ACHN (cell line): ENCODE measurements around the gene COL23A1.
"Not testable (repeated sequence)": the region's sequence is repeated elsewhere in the genome, so short reads cannot be mapped to it uniquely, and the experiment has no call there.

Experiments
- DNase-seq: peaks from one replicate; pipeline ENCODE4 v3.0.0-alpha.2; 2015
- in situ Hi-C: cut with HindIII; loops from 2 replicates; pipeline ENCODE4 v1.10.0; 2017; ENCODE audit warnings: low sequenced_read_pairs, low pct_ligation_motif_present, low pct_unique_long_range_greater_than_20kb

Gene COL23A1

DNA sequence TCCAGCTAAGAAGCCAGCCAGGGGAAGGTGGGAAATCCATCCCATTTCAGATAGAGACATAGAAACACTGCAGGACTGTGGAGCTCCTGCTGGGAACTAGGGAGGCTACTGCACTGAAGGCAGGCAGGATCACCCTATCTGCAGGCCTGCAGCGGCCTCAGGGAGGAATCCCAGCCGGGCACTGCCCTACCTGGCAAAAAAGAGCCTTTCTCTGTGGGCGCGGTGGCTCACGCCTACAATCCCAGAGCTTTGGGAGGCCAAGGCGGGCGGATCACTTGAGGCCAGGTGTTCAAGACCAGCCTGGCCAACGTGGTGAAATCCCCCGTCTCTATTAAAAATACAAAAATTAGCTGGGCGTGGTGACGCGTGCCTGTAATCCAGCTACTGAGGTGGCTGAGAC is 286.2 kb downstream of the COL23A1 start:
- in situ Hi-C loops = no loop called here
- no peak for DNase-seq

DNA sequence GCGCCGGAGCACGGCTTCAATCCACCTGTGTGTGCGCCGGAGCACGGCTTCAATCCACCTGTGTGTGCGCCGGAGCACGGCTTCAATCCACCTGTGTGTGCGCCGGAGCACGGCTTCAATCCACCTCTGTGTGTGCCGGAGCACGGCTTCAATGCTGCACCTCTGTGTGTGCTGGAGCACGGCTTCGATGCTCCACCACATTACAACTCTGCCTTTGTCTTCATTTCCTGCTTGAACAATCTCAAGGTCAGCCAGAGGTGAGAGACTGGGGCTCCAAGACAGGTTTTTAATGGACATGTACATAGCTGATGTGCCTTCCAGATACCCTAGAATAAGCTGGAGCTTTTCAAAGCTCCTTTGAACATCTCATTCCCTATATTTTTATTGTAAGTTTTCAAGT is 287.9 kb downstream of the COL23A1 start:
- in situ Hi-C loops = not testable (repeated sequence)

DNA sequence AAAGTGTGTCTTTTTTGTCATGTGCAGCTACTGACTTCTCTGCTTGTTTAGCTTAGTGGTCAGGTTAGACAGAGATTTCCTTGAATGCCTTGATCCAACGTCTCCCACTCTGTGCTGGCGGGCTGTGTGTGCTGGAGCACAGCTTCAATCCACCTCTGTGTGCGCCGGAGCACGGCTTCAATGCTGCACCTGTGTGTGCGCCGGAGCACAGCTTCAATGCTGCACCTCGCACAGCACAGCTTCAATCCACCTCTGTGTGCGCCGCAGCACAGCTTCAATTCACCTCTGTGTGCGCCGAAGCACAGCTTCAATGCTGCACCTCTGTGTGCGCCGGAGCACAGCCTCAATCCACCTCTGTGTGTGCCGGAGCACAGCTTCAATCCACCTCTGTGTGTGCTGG is 288.6 kb downstream of the COL23A1 start:
- in situ Hi-C loops = no loop called here
- DNase-seq = no peak

More for the DNA sequence above, 287.9 kb downstream of the COL23A1 start:
- DNase-seq = not testable (repeated sequence)

DNA sequence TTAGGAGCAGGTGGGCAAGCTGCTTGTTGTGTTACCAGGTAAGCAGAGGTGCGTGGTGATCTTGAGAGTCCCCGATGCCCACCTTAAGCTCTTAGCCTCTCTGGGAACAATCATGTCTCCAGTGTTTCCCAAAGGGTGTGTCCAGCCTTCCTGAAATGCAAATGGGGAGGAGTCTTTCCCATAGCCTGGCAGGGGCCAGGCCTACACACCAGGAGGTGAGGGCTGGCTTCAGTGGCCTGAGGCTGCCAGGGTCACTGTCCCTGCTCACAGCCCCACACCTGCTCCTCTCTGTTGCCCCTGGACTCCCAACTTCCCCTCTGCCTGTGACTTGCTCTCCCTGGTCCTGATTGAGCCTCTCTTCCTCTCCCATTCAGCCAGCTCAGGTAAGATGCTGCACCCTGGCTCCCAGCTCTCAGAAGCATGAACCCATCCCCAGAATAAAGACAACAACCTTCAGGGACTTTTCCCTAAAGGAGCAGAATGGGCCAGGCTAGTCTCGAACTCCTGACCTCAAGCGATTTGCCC is 291.8 kb downstream of the COL23A1 start:
- in situ Hi-C loops = no loop called here
- no peak for DNase-seq

DNA sequence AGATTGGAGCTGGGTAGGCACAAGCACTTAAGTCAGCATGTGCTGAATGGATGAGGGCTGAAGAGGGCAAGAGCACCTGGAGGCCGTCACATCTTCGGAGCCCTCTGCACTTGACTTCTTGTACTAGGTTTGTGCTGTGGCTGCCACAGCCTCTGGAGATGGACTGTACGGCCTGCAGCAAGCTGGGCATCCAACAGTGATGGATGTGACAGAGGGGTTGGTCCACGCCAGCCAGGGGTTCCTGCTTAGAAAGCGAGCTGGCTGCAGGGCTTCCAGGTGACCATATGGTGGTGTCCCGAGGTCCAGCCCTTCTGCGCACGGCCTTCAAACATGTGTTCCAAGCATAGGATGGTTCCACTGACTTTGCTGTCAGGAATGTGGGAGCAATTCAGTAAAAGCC is 292.4 kb downstream of the COL23A1 start:
- in situ Hi-C loops = no loop called here
- no peak for DNase-seq

DNA sequence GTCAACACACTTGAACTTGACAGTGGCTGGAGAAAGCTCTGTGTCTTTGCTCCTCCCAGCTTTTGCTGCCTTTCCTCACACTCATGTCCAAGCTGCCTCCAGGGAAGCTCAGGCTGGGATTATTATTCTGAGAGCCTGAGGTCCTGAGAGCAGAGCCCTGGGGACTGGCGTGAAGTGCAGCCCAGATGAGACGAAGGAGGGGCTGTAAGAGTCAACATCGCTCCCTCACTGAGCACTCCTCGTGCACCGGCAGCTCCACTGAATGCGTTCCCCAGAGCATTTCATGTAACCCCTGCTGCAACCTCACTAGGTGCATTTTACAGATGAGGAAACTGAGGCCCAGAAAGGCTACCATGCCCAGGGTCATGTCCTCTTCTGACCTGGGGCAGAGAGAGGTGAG is 294.1 kb downstream of the COL23A1 start:
- in situ Hi-C loops = no loop called here

DNA sequence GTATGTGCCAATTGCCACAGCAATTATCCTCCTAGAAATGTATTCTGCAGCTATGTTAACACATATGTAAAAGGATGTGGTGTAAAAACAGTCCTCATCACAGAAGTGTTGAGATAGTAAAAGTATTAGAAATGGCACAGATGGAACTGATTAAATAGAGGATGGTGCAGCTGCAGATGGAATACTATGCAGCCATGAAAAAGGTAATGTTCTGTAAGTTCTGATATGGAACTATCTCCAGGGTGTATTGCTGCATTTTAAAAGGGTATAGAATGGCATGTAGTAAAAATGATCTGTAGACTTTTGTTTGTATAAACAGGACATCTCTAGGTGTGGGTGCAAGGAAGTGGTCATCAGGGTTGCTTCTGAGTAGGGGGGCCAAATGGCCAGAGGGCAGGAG is 294.6 kb downstream of the COL23A1 start:
- in situ Hi-C loops = no loop called here
- no peak for DNase-seq

More for the DNA sequence above, 294.1 kb downstream of the COL23A1 start:
- DNase-seq = no peak

DNA sequence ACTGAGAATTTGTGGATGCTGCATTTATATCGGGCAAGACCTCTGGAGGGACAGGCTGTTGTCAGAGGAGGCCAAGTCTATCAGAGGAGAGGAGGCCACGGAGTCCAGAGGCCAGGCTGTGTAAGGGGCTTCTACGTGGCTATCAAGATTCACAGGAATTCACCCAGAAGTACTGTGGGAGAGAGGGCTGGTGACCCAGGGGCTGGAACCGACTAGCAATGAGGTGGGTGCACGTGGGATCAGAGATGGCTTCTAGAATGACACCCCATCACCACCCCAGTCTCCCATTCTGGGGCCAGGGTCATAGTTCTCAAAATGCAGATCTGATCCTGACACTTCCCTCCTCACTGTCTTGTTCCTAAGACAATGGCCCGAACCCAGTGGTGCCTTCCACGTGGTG is 296.4 kb downstream of the COL23A1 start:
- in situ Hi-C loops = no loop called here
- DNase-seq = no peak

DNA sequence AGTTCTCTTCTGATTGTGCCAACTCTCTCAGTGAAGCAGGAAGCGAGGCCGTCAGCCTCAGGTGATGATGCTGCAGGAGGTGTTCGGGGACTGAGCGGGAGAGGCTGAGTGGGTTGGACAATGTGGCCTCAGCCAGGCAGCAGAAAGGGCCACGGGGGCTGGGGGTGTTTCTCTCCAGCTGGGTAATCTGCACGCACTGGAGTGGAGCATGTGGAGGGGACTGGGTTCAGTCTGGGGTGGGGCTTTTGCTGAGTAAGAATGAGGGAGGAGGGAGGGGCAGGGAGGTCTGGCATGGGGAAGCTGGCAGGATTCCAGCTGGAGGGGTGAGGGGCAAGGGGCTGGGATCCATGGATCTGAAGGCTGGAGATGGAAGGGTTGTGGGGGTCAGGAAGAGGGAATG is 296.8 kb downstream of the COL23A1 start:
- DNase-seq = no peak
- in situ Hi-C loops = no loop called here

DNA sequence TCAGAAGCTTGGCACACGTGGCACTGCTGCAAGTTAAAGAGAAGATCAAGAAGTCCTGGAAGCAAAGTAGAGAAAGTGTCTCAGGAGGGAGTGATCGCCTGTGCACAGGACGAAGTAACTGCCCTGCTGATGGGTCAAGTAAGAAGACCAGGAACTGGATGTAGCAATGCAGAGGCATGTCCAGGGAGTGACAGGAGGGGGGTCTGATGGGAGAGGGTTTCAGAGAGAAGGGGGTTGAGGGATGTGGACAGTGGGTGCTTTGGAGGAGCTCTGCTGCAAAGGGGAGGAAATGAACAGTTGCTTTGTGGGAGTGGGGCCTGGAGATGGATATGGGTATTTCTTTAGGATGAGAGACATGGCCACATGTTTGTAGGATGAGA is 297.4 kb downstream of the COL23A1 start:
- DNase-seq = no peak
- in situ Hi-C loops = no loop called here

DNA sequence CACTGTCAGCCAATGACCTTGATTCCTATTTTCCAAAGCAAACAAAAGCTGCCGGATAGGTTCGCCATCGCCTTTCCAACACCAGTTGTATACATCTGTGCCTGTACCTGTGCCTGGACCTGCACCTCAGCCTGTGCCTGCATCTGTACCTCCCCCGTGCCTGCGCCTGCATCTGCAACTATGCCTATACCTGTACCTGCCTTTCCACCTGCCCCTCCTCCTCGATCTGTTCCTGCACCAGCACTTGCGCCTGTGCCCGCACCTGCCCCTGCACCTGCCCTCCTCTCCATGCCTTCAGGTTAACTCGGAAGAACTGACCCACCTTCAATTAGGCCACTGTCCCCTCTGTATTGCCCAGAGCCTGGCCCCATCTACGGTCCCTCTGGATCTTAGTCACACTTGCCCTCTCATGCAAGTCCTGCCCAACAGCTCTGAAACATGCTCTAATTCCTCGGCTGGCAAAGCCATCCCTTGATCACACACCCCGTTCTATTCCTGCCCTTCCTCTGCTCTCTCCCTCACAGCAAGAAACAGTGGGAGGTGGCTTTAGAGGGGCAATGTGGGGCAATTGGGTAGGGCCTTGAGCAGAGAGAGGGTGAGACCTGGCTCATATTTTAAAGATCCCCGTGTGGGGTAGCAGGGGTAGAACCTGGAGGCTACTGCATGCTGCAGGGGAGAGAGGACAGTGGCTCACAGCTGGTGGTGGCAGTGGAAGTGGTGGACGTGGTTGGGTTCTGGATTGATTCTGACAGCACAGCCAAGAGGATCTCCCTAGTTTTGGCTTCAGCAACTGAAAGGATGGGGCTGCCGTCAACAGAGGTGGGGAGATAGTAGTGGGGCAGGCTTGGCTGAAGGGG is 298.0 kb downstream of the COL23A1 start:
- in situ Hi-C loops = no loop called here
- no peak for DNase-seq

DNA sequence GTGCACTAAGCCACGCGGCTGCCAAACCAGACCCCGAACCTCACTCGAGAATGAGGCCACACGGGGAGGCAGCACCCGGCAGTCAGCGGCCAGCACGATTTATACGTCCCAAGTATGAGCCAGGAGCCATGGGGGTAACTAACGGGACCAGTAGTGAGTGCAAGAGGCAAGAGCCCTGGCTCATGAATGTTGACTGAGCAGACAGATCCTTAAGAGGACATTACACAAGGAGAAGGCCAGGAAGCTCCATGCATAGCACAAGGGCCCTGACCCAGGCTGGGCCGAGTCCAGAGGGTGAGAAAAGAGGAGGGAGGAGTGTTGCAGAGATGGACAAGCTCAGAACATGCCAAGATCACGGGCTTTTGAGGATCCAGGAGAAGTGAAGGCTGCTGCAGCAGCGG is 299.0 kb downstream of the COL23A1 start:
- in situ Hi-C loops = no loop called here
- no peak for DNase-seq

DNA sequence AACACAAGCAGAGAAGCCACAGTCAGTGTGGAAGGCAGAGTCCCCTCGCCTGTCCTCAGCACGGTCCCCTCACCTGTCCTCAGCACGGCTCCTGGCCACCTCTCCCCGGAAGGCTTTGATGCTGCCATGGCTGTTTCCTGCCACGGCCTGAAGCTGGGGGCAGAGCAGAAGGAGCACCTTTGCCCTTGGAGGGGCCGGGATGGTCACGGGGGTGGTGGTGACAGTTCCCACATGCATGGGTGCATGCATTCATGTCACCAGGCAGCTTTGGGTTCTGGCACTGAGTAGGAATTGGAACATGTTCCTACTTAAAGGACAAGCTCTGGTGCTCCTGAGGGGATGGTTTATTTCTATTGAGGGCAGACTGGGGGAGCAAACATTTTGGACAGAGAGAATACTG is 299.8 kb downstream of the COL23A1 start:
- no peak for DNase-seq
- in situ Hi-C loops = no loop called here

DNA sequence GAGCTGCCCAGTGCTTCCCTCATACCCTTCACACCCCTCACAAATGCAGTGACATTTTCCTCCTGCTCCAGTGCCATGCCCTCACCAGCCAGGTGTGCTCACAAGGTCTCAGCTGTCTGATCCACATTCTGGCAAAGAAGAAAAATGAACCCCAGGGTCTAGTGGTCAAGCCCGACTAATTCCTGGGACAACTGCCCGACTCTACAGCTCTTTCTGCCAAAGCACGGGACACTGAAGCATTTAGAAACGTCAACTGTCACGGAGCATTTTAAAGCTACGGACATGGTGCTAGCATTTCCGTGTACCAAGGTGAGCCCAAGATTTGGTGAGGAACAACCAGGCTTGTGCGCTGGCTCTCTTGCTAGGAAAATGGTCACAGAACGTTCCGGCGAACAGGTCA is 300.8 kb downstream of the COL23A1 start:
- in situ Hi-C loops = no loop called here
- DNase-seq = no peak

DNA sequence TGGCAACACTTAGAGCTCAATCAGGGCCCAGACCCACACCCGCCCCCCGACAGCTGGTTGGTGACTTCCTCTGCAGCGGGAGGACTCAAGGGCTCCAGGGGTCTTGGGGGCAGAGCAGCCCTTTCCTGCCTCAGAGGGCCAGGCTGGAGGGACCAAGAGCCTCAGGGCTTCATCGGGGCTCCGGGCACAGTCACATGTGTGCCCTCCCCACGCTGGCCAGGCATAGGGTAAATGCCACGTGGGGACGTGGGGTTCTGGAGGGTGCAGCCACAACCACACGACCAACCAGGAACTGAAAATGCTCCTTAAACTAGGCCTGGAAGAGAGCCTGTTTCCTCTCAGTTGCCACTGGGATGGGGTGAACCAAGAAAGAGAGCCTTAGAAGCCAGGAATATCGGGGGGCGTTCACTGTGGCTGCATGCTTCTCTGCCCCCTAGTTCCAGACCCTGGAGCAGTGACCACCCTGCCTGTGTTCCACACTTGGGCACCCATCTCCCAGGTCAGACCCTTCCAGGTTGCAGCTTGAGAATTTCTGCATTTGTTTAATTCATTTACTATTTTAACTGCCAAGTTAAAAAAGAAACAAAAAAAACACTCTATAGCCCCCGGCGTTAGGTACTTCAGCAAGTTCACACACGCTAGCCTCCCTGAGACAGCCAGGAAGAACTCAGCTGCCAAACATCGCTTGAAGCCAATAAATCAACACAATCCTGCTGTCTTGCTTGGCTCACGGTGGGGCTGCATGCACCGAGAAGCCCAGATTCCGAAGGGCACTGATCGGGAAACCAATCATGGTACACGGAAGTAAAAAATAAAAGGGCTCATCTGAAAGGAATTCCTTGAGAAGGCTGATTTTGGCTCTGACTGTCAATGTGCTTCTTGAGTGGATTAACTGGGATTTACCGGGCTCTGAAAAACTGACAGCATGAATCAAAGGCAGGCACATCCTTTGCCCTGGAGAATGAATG is 301.5 kb downstream of the COL23A1 start:
- DNase-seq = peak; percentile 49

DNA sequence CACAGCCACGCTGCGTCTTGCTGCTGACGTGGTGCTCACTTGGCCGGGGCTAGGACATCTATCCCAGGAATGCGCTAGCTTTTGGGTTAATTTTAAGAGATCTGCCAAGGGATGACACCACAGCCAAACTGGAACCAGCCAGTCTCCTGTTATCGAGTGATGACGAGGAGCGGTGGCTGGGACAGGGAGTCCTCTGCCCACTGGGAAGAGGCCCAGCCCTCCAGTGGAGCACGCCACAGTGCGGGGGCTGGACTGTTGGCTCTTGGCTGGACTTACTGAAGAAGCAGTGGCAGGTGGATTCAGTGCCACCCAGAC is 302.4 kb downstream of the COL23A1 start:
- in situ Hi-C loops = no loop called here
- DNase-seq = no peak

More for the DNA sequence above, 301.5 kb downstream of the COL23A1 start:
- in situ Hi-C loops = no loop called here

DNA sequence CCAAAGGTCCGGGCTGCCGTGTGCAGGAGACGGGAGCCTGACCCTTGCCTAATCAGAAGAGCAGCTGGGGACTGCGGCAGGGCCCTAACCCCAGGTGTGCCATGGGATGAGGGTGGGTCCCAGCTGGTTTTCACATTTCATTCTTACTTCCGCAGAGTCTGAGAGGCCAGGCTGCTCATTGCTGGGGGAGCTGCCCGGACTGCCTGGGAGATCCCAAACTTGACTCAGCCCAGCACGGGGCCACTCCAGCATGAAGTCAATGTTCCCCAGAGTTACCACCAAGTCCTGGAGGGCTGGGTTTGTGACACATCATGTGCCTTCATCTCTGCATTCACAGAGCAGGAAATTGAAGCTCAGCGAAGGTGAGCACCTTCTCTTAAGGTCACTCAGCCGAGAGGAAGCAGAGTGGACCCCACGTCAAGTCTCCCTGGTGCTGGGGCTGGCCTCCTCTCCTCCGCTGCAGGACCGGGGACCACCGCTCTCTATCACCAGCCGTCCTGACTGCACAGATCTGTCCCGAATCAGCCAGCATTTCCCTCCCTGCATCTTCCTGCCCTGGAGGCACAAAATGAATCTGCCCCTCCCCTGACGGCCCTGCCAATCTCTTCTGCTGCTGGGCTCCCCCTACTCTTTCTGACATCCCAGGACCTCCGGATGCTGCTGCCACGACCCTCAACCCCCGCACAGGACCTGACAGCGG is 303.0 kb downstream of the COL23A1 start:
- no peak for DNase-seq
- in situ Hi-C loops = no loop called here

DNA sequence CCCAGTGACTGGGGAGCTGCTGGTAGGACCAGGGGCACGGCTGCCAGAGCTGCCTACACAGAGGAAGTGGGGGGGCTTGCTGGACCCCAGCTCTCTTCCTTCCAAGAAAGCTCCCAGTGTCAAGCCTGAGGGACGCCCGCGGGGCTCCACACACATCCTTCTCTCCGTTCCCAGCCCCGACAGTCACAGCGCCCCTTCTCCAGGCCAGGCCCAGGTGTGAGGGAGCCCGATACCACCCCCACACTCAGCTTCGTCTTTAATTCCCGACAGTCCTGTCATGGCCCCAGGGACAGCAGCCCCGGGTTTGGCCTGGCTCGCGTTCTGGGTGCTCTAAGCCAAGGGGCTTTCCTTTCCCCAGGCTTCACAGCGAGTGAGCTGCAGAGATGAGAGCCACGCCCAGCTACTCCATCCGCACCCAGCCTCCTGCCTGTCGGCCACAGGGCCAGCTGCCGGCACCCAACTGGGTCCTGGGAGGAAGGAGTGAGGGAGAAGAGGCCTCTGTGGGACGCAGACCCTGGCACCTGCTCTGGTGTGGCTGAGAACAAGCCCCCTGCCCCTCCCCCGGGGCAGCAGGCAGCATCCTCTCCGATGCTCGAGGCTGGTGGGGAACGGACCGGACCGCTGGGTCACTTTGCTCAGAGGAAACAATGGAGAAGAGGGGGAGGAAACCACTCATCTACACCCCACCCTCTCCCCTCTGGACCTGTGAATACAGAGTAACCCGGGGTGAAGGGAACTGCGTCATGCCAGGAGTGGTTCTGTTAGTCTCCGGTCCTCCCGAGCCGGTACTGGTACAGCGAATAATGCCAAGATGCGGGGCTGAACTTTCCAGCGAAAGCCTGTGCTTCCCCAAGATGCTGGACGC is 303.7 kb downstream of the COL23A1 start:
- in situ Hi-C loops = no loop called here
- DNase-seq = no peak
